ENCODE data around the gene LRMDA. TPM values are rescaled to one million over a fixed set of nuclear protein-coding genes. Genes with fewer than 3 reads are reported as not detected.

Gene LRMDA
- total and polyA plus RNA-seq, 7 donors: 1.0 to 5.7 (median 2.5) TPM

- H3K4me1 ChIP-seq: no peaks in the 10 kb centered on the region
- no peak for TF ChIP-seq CTCF (IDR thresholded peaks at IDR 0.05)
- H3K27ac ChIP-seq: no peak overlapping the region
- peaks cover 0 to 11% (median 0%) of the 10 kb centered on the region in 3 donors for H3K27me3 ChIP-seq (ENCODE audit: insufficient read depth in 3 of 3, low read length in 2 of 3)
- no peak overlapping the region for H3K4me3 ChIP-seq
- intact Hi-C loops (cut with DNase I): no loop called here
- H3K36me3 ChIP-seq (ENCODE audit: insufficient read depth in 1 of 2, low read depth in 1 of 2): no peaks in the 10 kb centered on the region
- ATAC-seq (no peak), DNase-seq (no peak)
- 78 to 82% (median 81%) methylated on average over 7 of the region's 7 CpGs for WGBS, 3 donors
- H3K9me3 ChIP-seq: no peaks in the 10 kb centered on the region
Observed at GRCh38 chr10:75720157-75720556, 288.7 kb downstream of the LRMDA start.

GRCh38 chr10:75722020-75722419 is 290.6 kb downstream of the LRMDA start:
- intact Hi-C loops (cut with DNase I): no loop called here
- ATAC-seq (no peak), DNase-seq (no peak)
- no peaks in the 10 kb centered on the region for H3K4me1 ChIP-seq
- H3K27ac ChIP-seq: no peak overlapping the region
- H3K9me3 ChIP-seq: no peaks in the 10 kb centered on the region
- H3K27me3 ChIP-seq (ENCODE audit: insufficient read depth in 3 of 3, low read length in 2 of 3): no peaks in the 10 kb centered on the region
- no peak for TF ChIP-seq CTCF (IDR thresholded peaks at IDR 0.05)
- 70 to 83% (median 83%) methylated on average over 4 of the region's 4 CpGs for WGBS, 3 donors
- H3K36me3 ChIP-seq (ENCODE audit: insufficient read depth in 1 of 2, low read depth in 1 of 2): no peaks in the 10 kb centered on the region
- no peak overlapping the region for H3K4me3 ChIP-seq

GRCh38 chr10:75722609-75723008 is 291.2 kb downstream of the LRMDA start:
- no peaks in the 10 kb centered on the region for H3K9me3 ChIP-seq
- intact Hi-C loops (cut with DNase I): no loop called here
- 93 to 98% (median 96%) methylated on average over 2 of the region's 2 CpGs for WGBS, 3 donors
- DNase-seq (no peak), ATAC-seq (no peak)
- no peak overlapping the region for H3K27ac ChIP-seq
- TF ChIP-seq CTCF (IDR thresholded peaks at IDR 0.05): no peak
- no peak overlapping the region for H3K4me3 ChIP-seq
- no peaks in the 10 kb centered on the region for H3K4me1 ChIP-seq
- H3K27me3 ChIP-seq (ENCODE audit: insufficient read depth in 3 of 3, low read length in 2 of 3): no peaks in the 10 kb centered on the region
- no peaks in the 10 kb centered on the region for H3K36me3 ChIP-seq (ENCODE audit: insufficient read depth in 1 of 2, low read depth in 1 of 2)

- no peak for DNase-seq
- no peaks in the 10 kb centered on the region for H3K4me1 ChIP-seq
- TF ChIP-seq CTCF (IDR thresholded peaks at IDR 0.05): no peak
- 73 to 83% (median 82%) methylated on average over 9 of the region's 9 CpGs for WGBS, 3 donors
- H3K4me3 ChIP-seq: no peak overlapping the region
- H3K36me3 ChIP-seq (ENCODE audit: insufficient read depth in 1 of 2, low read depth in 1 of 2): no peaks in the 10 kb centered on the region
- intact Hi-C loops (cut with DNase I): no loop called here
- H3K9me3 ChIP-seq: no peaks in the 10 kb centered on the region
- ATAC-seq: no peak
- no peaks in the 10 kb centered on the region for H3K27me3 ChIP-seq (ENCODE audit: insufficient read depth in 3 of 3, low read length in 2 of 3)
- no peak overlapping the region for H3K27ac ChIP-seq
Observed at GRCh38 chr10:75723319-75723980, 292.0 kb downstream of the LRMDA start.

GRCh38 chr10:75724047-75724446 is 292.6 kb downstream of the LRMDA start:
- TF ChIP-seq CTCF (IDR thresholded peaks at IDR 0.05): no peak
- intact Hi-C loops (cut with DNase I): no loop called here
- no peaks in the 10 kb centered on the region for H3K9me3 ChIP-seq
- no peak overlapping the region for H3K4me3 ChIP-seq
- no peak overlapping the region for H3K27ac ChIP-seq
- H3K4me1 ChIP-seq: no peaks in the 10 kb centered on the region
- no peaks in the 10 kb centered on the region for H3K36me3 ChIP-seq (ENCODE audit: insufficient read depth in 1 of 2, low read depth in 1 of 2)
- ATAC-seq (no peak), DNase-seq (no peak)
- H3K27me3 ChIP-seq (ENCODE audit: insufficient read depth in 3 of 3, low read length in 2 of 3): no peaks in the 10 kb centered on the region
- WGBS, 3 donors: 72 to 85% (median 83%) methylated on average over 2 of the region's 2 CpGs
